Activated B cell treated with CpG ODN at 0.5 μM for 24 hours (primary cell): ENCODE results near the gene MIS12. TPM values are rescaled to one million over a fixed set of nuclear protein-coding genes. Genes with fewer than 3 reads are reported as not detected.

Experiments
- ATAC-seq: fragments of 200-7000 bp; cut with Tn5 transposase; one replicate; pipeline ENCODE4 v1.10.0; 2021; ENCODE audit warnings: low read depth, mild to moderate bottlenecking, moderate library complexity
- CTCF ChIA-PET: fragments of 350-600 bp; sonication (Branson Sonifier 250); formaldehyde crosslinking; loops from one replicate; lab custom pipeline; 2021; ENCODE audit warnings: antibody characterized with exemption; lab: Charles Lee
- POLR2A ChIA-PET: fragments of 350-600 bp; sonication (Branson Sonifier 250); formaldehyde crosslinking; loops from one replicate; lab custom pipeline; 2021; ENCODE audit warnings: antibody characterized with exemption; lab: Charles Lee
- DNase-seq: peaks from one replicate; pipeline ENCODE4 v3.0.0; 2022
- H3K27ac Mint-ChIP-seq: one replicate; pipeline ENCODE4 v1.8.0; 2020; ENCODE audit warnings: mixed read lengths
- H3K27me3 Mint-ChIP-seq: one replicate; pipeline ENCODE4 v1.8.0; 2021; ENCODE audit warnings: mixed read lengths
- H3K36me3 Mint-ChIP-seq: one replicate; pipeline ENCODE4 v1.8.0; 2021; ENCODE audit warnings: low read depth, mixed read lengths
- H3K4me1 Mint-ChIP-seq: one replicate; pipeline ENCODE4 v1.8.0; 2021; ENCODE audit warnings: mixed read lengths
- H3K4me3 Mint-ChIP-seq: one replicate; pipeline ENCODE4 v1.8.0; 2020; ENCODE audit warnings: mild to moderate bottlenecking, mixed read lengths
- H3K9me3 Mint-ChIP-seq: one replicate; pipeline ENCODE4 v1.8.0; 2020; ENCODE audit warnings: mixed read lengths
- CTCF ChIP-seq: fragments of 200-600 bp; IDR thresholded peaks from one replicate; pipeline ENCODE4 v1.8.0; 2022; ENCODE audit warnings: antibody characterized with exemption, mild to moderate bottlenecking
- intact Hi-C: fragments of 100-400 bp; cut with micrococcal nuclease; formaldehyde crosslinking; loops from one replicate; pipeline ENCODE4 v1.15.1; 2024
- total RNA-seq: library from RNA; stranded (reverse); gene quantifications from 2 replicates; pipeline ENCODE4 v1.2.3, GENCODE V29; 2022

MIS12 gene
- total RNA-seq, 1 donor from 2014 or later, result 29.7 TPM

- Mint-ChIP-seq H3K4me3 (no peak overlapping the region), H3K27ac (no peak overlapping the region), H3K4me1 (no peaks in the 10 kb centered on the region), H3K36me3 (peaks cover 68% of the 10 kb centered on the region), H3K27me3 (no peaks in the 10 kb centered on the region), H3K9me3 (no peaks in the 10 kb centered on the region)
- DNase-seq (no peak), ATAC-seq (no peak)
- no peak for TF ChIP-seq CTCF
- intact Hi-C loops, result no loop called here
- ChIA-PET CTCF (no interaction called here), POLR2A (no interaction called here)
Measured at GRCh38 chr17:5523249-5523648, 36.9 kb downstream of the MIS12 start.

- no peak for TF ChIP-seq CTCF
- Mint-ChIP-seq H3K27ac (no peak overlapping the region), H3K36me3 (peaks cover 83% of the 10 kb centered on the region), H3K27me3 (no peaks in the 10 kb centered on the region), H3K4me1 (no peaks in the 10 kb centered on the region), H3K4me3 (no peak overlapping the region), H3K9me3 (no peaks in the 10 kb centered on the region)
- ChIA-PET CTCF (no interaction called here), POLR2A (interaction anchor here (0.5 to 0.6 kb wide), 2 partner anchors 58 to 1616 kb away, joined by 3 to 4 read pairs; partner anchors contain the start of gene DHX33)
- ATAC-seq (peak; percentile 34), DNase-seq (no peak)
- intact Hi-C loops, result no loop called here
Measured at GRCh38 chr17:5526821-5527598, 40.6 kb downstream of the MIS12 start.

- intact Hi-C loops, result no loop called here
- no peaks in the 10 kb centered on the region for H3K9me3 Mint-ChIP-seq
- TF ChIP-seq CTCF, result no peak
- DNase-seq, result no peak
- H3K4me1 Mint-ChIP-seq, result no peaks in the 10 kb centered on the region
- no peak overlapping the region for H3K27ac Mint-ChIP-seq
- no peak overlapping the region for H3K4me3 Mint-ChIP-seq
- ATAC-seq, result no peak
- CTCF ChIA-PET, result interaction anchor here (0.6 kb wide), 1 partner anchor 900 kb away, joined by 3 read pairs; no protein-coding TSS in a partner anchor
- H3K36me3 Mint-ChIP-seq, result peaks cover 86% of the 10 kb centered on the region
- POLR2A ChIA-PET, result interaction anchor here (0.6 kb wide), 1 partner anchor 59 kb away, joined by 3 read pairs; the partner anchor contains the start of gene DHX33
- H3K27me3 Mint-ChIP-seq, result no peaks in the 10 kb centered on the region
Measured at GRCh38 chr17:5527601-5528250, 41.4 kb downstream of the MIS12 start.

- H3K27ac Mint-ChIP-seq, result no peak overlapping the region
Measured at GRCh38 chr17:5530265-5531084, 44.1 kb downstream of the MIS12 start.

More at GRCh38 chr17:5530265-5531084, 44.1 kb downstream of the MIS12 start:
- H3K4me1 Mint-ChIP-seq, result no peaks in the 10 kb centered on the region
- CTCF ChIA-PET, result no interaction called here
- no peaks in the 10 kb centered on the region for H3K9me3 Mint-ChIP-seq
- intact Hi-C loops, result no loop called here
- H3K4me3 Mint-ChIP-seq, result no peak overlapping the region
- POLR2A ChIA-PET, result no interaction called here
- peaks cover 79% of the 10 kb centered on the region for H3K36me3 Mint-ChIP-seq
- no peak for ATAC-seq
- DNase-seq, result no peak
- no peak for TF ChIP-seq CTCF
- no peaks in the 10 kb centered on the region for H3K27me3 Mint-ChIP-seq
